Measurements from ENCODE around the gene XIRP1.

GRCh38 chr3:39203860-39204259 is 11.5 kb upstream of the XIRP1 start:
- TF ChIP-seq CTCF (IDR thresholded peaks at IDR 0.05) (no peak), POLR2A (IDR thresholded peaks at IDR 0.05; ENCODE audit: low read depth) (no peak)
